A172 (cell line): Measurements from ENCODE around the gene SP7. TPM values are rescaled to one million over a fixed set of nuclear protein-coding genes. Genes with fewer than 3 reads are reported as not detected.

Experiments used
- total RNA-seq: library from RNA; depleted of rRNA; stranded (reverse); fragments of >200 nt; shearing (Covaris generic); gene quantifications from 2 replicates; pipeline ENCODE4 v1.2.3, GENCODE V29; 2014; rRNA removed

The SP7 gene
- total RNA-seq, 1 experiment from 2014 or later = not detected

Other genes starting within 250 kb of the SP7 start
- 104 and 147 TPM in 2 replicates for gene IGFBP6, start 238.7 kb downstream of the SP7 start, total RNA-seq
- 0.17 TPM in 1 of 2 replicates, not detected in the other for gene SOAT2, start 232.9 kb downstream of the SP7 start, total RNA-seq
- 3.0 and 15.2 TPM in 2 replicates for gene ZNF740, start 155.6 kb downstream of the SP7 start, total RNA-seq
- 2.6 and 9.2 TPM in 2 replicates for gene CSAD, start 155.4 kb downstream of the SP7 start, total RNA-seq
- 0.09 and 2.1 TPM in 2 replicates for gene ITGB7, start 129.1 kb downstream of the SP7 start, total RNA-seq
- 19.2 and 25.0 TPM in 2 replicates for gene RARG, start 104.1 kb downstream of the SP7 start, total RNA-seq
- gene ESPL1, start 68.1 kb downstream of the SP7 start, total RNA-seq = 19.1 and 29.4 TPM in 2 replicates
- 407 and 456 TPM in 2 replicates for gene PFDN5, start 40.8 kb downstream of the SP7 start, total RNA-seq
- gene MYG1, start 36.7 kb downstream of the SP7 start, total RNA-seq = 65.1 and 74.0 TPM in 2 replicates
- 48.4 and 62.9 TPM in 2 replicates for gene AAAS, start 14.7 kb downstream of the SP7 start, total RNA-seq
- gene SP1, start 43.8 kb upstream of the SP7 start, total RNA-seq = 30.2 and 32.8 TPM in 2 replicates
- 0.57 TPM in 1 of 2 replicates, not detected in the other for gene AMHR2, start 87.5 kb upstream of the SP7 start, total RNA-seq
- gene PRR13, start 105.4 kb upstream of the SP7 start, total RNA-seq = 75.2 and 180 TPM in 2 replicates
- gene PCBP2, start 115.7 kb upstream of the SP7 start, total RNA-seq = 107 and 137 TPM in 2 replicates
- gene MAP3K12, start 163.1 kb upstream of the SP7 start, total RNA-seq = 14.0 and 14.7 TPM in 2 replicates
- 53.2 and 60.0 TPM in 2 replicates for gene TARBP2, start 164.9 kb upstream of the SP7 start, total RNA-seq
- gene NPFF, start 171.1 kb upstream of the SP7 start, total RNA-seq = not detected in 2 replicates